ENCODE data around the gene HSD17B8. TPM values are rescaled to one million over a fixed set of nuclear protein-coding genes. Genes with fewer than 3 reads are reported as not detected.

Gene HSD17B8
- polyA plus RNA-seq, 1 donor (not counting 4 experiments of a cell fraction or from before 2014, with no cell fraction given): 18.6 TPM

DNA sequence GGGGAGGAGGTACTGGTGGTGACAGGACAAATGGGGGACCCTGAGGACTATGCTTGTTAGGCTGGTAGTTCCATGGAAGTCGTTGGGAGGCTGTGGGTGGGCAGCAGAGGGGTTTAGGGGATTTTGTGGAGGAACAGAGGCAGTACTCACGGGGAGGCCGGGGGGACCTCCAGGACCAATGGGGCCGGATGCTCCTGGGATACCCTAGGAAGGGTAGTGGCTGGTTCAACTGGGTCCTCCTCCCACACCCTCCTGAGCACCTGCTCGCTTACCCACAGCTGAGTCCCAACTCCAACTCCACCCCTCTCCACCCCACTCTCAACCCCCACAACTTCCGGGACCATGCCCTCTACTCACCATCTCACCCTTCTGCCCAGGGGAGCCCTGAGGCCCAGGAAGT is 38.1 kb upstream of the HSD17B8 start:
- TF ChIP-seq EZH2 (IDR thresholded peaks at IDR 0.05; ENCODE audit: low read length): no peak
- TF ChIP-seq, protein P1, sequence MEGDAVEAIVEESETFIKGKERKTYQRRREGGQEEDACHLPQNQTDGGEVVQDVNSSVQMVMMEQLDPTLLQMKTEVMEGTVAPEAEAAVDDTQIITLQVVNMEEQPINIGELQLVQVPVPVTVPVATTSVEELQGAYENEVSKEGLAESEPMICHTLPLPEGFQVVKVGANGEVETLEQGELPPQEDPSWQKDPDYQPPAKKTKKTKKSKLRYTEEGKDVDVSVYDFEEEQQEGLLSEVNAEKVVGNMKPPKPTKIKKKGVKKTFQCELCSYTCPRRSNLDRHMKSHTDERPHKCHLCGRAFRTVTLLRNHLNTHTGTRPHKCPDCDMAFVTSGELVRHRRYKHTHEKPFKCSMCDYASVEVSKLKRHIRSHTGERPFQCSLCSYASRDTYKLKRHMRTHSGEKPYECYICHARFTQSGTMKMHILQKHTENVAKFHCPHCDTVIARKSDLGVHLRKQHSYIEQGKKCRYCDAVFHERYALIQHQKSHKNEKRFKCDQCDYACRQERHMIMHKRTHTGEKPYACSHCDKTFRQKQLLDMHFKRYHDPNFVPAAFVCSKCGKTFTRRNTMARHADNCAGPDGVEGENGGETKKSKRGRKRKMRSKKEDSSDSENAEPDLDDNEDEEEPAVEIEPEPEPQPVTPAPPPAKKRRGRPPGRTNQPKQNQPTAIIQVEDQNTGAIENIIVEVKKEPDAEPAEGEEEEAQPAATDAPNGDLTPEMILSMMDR (optimal IDR thresholded peaks at IDR 0.05 in 1 of 3, IDR thresholded peaks at IDR 0.05 in 1 of 3, conservative IDR thresholded peaks at IDR 0.05 in 1 of 3; ENCODE audit: extremely low read depth in 1 of 3, insufficient read depth in 2 of 3, low read length in 3 of 3): no peak
- Histone ChIP-seq H2AFZ (ENCODE audit: control insufficient read depth, low read length) (no peak overlapping the region), H3K9me3 (ENCODE audit: control insufficient read depth, low read depth, low read length) (no peaks in the 10 kb centered on the region), H3K9me1 (ENCODE audit: control insufficient read depth, extremely low read depth, insufficient read depth, low read length) (no peaks in the 10 kb centered on the region), H3K9ac (ENCODE audit: control insufficient read depth, extremely low read depth, insufficient read depth, low read length) (no peak overlapping the region), H3K79me2 (ENCODE audit: control insufficient read depth, insufficient read depth, low read length) (no peaks in the 10 kb centered on the region), H3K36me3 (ENCODE audit: control insufficient read depth in 2 of 2, extremely low read depth in 1 of 2, insufficient read depth in 2 of 2, low read length in 2 of 2) (no peaks in the 10 kb centered on the region), H4K20me1 (ENCODE audit: control insufficient read depth, extremely low read depth, insufficient read depth, low read length) (no peaks in the 10 kb centered on the region), H3K4me1 (ENCODE audit: control insufficient read depth, extremely low read depth, insufficient read depth, low read length) (peaks cover 11% of the 10 kb centered on the region), H3K4me2 (ENCODE audit: control insufficient read depth, extremely low read depth, insufficient read depth, low read depth, low read length) (no peak overlapping the region), H3K4me3 (ENCODE audit: control insufficient read depth in 2 of 3, extremely low read depth in 1 of 3, insufficient read depth in 2 of 3, low read depth in 1 of 3, low read length in 3 of 3) (no peak overlapping the region), H3K27me3 (ENCODE audit: control insufficient read depth, extremely low read depth, insufficient read depth, low read length) (peaks cover 7% of the 10 kb centered on the region), H3K27ac (ENCODE audit: control insufficient read depth, insufficient read depth, low read length) (no peak overlapping the region)
- dilution Hi-C loops (cut with MboI; ENCODE audit: extremely low pct_ligation_motif_present, low sequenced_read_pairs): no loop called here
- FAIRE-seq: no peak
- DNase-seq (ENCODE audit: low read depth, low spot score): no peak

DNA sequence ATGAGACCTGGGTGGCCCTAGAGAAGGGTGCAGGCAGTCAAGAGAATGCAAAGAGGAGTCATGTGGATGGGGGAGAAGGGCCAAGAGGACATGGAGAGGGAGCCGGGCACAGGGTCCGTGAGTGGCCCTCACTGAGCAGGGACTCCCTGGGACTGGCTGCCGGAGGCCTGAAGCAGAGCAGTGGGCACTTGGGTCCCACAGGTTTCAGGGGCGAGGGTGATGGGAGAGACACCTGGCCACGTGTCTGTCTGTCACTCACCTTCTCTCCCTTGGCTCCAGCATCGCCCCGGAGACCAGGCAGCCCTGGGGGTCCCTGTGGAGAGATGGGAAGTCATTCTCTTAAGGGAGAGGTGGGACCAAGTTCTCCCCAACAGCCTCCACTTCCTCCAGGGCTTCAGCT is 37.6 kb upstream of the HSD17B8 start:
- Histone ChIP-seq H3K79me2 (ENCODE audit: control insufficient read depth, insufficient read depth, low read length) (no peaks in the 10 kb centered on the region), H3K9ac (ENCODE audit: control insufficient read depth, extremely low read depth, insufficient read depth, low read length) (no peak overlapping the region), H3K27ac (ENCODE audit: control insufficient read depth, insufficient read depth, low read length) (no peak overlapping the region), H2AFZ (ENCODE audit: control insufficient read depth, low read length) (no peak overlapping the region), H3K4me1 (ENCODE audit: control insufficient read depth, extremely low read depth, insufficient read depth, low read length) (peaks cover 10% of the 10 kb centered on the region), H4K20me1 (ENCODE audit: control insufficient read depth, extremely low read depth, insufficient read depth, low read length) (no peaks in the 10 kb centered on the region), H3K4me2 (ENCODE audit: control insufficient read depth, extremely low read depth, insufficient read depth, low read depth, low read length) (no peak overlapping the region), H3K9me3 (ENCODE audit: control insufficient read depth, low read depth, low read length) (no peaks in the 10 kb centered on the region), H3K4me3 (ENCODE audit: control insufficient read depth in 2 of 3, extremely low read depth in 1 of 3, insufficient read depth in 2 of 3, low read depth in 1 of 3, low read length in 3 of 3) (no peak overlapping the region), H3K9me1 (ENCODE audit: control insufficient read depth, extremely low read depth, insufficient read depth, low read length) (no peaks in the 10 kb centered on the region), H3K27me3 (ENCODE audit: control insufficient read depth, extremely low read depth, insufficient read depth, low read length) (peaks cover 7% of the 10 kb centered on the region), H3K36me3 (ENCODE audit: control insufficient read depth in 2 of 2, extremely low read depth in 1 of 2, insufficient read depth in 2 of 2, low read length in 2 of 2) (no peaks in the 10 kb centered on the region)
- no peak for TF ChIP-seq EZH2 (IDR thresholded peaks at IDR 0.05; ENCODE audit: low read length)
- TF ChIP-seq, protein P1 (optimal IDR thresholded peaks at IDR 0.05 in 1 of 3, IDR thresholded peaks at IDR 0.05 in 1 of 3, conservative IDR thresholded peaks at IDR 0.05 in 1 of 3; ENCODE audit: extremely low read depth in 1 of 3, insufficient read depth in 2 of 3, low read length in 3 of 3): no peak
- DNase-seq (ENCODE audit: low read depth, low spot score): no peak
- dilution Hi-C loops (cut with MboI; ENCODE audit: extremely low pct_ligation_motif_present, low sequenced_read_pairs): no loop called here
- FAIRE-seq: no peak

Data from keratinocyte (primary cell).